ENCODE results near the gene CNOT9. TPM values are rescaled to one million over a fixed set of nuclear protein-coding genes. Genes with fewer than 3 reads are reported as not detected.
A peak's percentile ranks its signal among the peaks of the same experiment; 100 is the strongest.

CNOT9 gene
- total RNA-seq, 1 experiment from 2014 or later = 45.8 TPM

- H3K27ac ChIP-seq = no peak overlapping the region
- no TSS peak for BruUV-seq (replicated peaks)
- no peak overlapping the region for H2AFZ ChIP-seq
- H3K4me1 ChIP-seq (replicated peaks; ENCODE audit: insufficient read depth) = no peaks in the 10 kb centered on the region
- DNase-seq = no peak
- H3K9me3 ChIP-seq (ENCODE audit: insufficient read depth, low read depth) = no peaks in the 10 kb centered on the region
- H4K20me1 ChIP-seq (ENCODE audit: insufficient read depth) = no peaks in the 10 kb centered on the region
- ChIA-PET POLR2A (ENCODE audit: unreplicated experiment) (no interaction called here), CTCF (no interaction called here)
- H3F3A ChIP-seq (ENCODE audit: insufficient read depth, low read depth) = no peaks in the 10 kb centered on the region
- no peaks in the 10 kb centered on the region for H3K27me3 ChIP-seq (ENCODE audit: insufficient read depth, low read depth)
- intact Hi-C loops (cut with micrococcal nuclease; ENCODE audit: unreplicated experiment) = no loop called here
- no peaks in the 10 kb centered on the region for H3K79me2 ChIP-seq (ENCODE audit: low read depth)
- no peaks in the 10 kb centered on the region for H3K9me2 ChIP-seq (ENCODE audit: insufficient read depth)
- no peak overlapping the region for H3K4me2 ChIP-seq
- no peak overlapping the region for H3K4me3 ChIP-seq
- no peaks in the 10 kb centered on the region for H3K36me3 ChIP-seq (ENCODE audit: low read depth)
- TF ChIP-seq, protein P1, sequence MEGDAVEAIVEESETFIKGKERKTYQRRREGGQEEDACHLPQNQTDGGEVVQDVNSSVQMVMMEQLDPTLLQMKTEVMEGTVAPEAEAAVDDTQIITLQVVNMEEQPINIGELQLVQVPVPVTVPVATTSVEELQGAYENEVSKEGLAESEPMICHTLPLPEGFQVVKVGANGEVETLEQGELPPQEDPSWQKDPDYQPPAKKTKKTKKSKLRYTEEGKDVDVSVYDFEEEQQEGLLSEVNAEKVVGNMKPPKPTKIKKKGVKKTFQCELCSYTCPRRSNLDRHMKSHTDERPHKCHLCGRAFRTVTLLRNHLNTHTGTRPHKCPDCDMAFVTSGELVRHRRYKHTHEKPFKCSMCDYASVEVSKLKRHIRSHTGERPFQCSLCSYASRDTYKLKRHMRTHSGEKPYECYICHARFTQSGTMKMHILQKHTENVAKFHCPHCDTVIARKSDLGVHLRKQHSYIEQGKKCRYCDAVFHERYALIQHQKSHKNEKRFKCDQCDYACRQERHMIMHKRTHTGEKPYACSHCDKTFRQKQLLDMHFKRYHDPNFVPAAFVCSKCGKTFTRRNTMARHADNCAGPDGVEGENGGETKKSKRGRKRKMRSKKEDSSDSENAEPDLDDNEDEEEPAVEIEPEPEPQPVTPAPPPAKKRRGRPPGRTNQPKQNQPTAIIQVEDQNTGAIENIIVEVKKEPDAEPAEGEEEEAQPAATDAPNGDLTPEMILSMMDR (conservative IDR thresholded peaks at IDR 0.05) = no peak
- TF ChIP-seq EZH2 (IDR thresholded peaks at IDR 0.05; ENCODE audit: low read depth) = no peak
Observed at GRCh38 chr2:218626369-218626768, 57.7 kb downstream of the CNOT9 start.

DNA sequence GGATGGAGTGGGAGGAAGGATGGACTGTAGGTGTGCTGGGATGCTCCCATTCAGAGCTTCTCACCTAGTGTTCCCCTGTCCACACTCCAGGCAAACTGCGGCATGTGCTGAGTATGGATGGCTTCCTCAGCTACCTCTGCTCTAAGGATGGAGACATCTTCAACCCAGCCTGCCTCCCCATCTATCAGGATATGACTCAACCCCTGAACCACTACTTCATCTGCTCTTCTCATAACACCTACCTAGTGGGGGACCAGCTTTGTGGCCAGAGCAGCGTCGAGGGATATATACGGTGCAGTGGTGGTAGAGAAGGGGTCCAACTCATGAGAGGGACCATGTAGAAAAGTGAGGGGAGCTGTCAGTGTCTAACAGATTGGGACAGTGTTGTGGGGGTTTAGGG, 59.3 kb downstream of the CNOT9 start:
- BruUV-seq (replicated peaks) = no TSS peak
- intact Hi-C loops (cut with micrococcal nuclease; ENCODE audit: unreplicated experiment) = no loop called here
- no peaks in the 10 kb centered on the region for H3K27me3 ChIP-seq (ENCODE audit: insufficient read depth, low read depth)
- no peak overlapping the region for H3K27ac ChIP-seq
- no peak overlapping the region for H3K4me2 ChIP-seq
- POLR2A ChIA-PET (ENCODE audit: unreplicated experiment) = no interaction called here
- CTCF ChIA-PET = no interaction called here
- no peak for TF ChIP-seq EZH2 (IDR thresholded peaks at IDR 0.05; ENCODE audit: low read depth)
- TF ChIP-seq, protein P1 (conservative IDR thresholded peaks at IDR 0.05) = no peak
- peaks cover 10% of the 10 kb centered on the region; the same call in 1 of the 2 replicates for H3K4me1 ChIP-seq (replicated peaks; ENCODE audit: insufficient read depth)
- no peaks in the 10 kb centered on the region for H3K36me3 ChIP-seq (ENCODE audit: low read depth)
- H3K79me2 ChIP-seq (ENCODE audit: low read depth) = no peaks in the 10 kb centered on the region
- H3K9me2 ChIP-seq (ENCODE audit: insufficient read depth) = no peaks in the 10 kb centered on the region
- no peaks in the 10 kb centered on the region for H4K20me1 ChIP-seq (ENCODE audit: insufficient read depth)
- no peak for DNase-seq
- peaks cover 12% of the 10 kb centered on the region; the same call in 1 of the 2 replicates for H3F3A ChIP-seq (ENCODE audit: insufficient read depth, low read depth)
- H3K9me3 ChIP-seq (ENCODE audit: insufficient read depth, low read depth) = no peaks in the 10 kb centered on the region
- no peak overlapping the region for H2AFZ ChIP-seq
- no peak overlapping the region for H3K4me3 ChIP-seq

DNA sequence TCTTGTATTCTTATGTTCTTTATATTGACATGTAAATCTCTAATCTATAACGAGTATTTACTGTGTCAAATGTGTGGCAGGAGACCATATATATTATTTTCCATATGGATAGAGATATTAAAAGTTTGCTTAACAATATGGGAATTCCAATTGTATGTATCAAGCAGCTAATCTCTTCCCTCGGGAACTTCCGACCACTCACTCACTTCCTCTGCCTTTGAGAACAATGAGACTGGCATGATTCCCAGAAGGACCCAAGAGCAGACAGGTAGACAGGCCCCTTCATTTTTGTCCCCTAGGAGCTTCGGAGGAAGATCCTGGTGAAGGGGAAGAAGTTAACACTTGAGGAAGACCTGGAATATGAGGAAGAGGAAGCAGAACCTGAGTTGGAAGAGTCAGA, 63.2 kb downstream of the CNOT9 start:
- no TSS peak for BruUV-seq (replicated peaks)
- Histone ChIP-seq H3K36me3 (ENCODE audit: low read depth) (no peaks in the 10 kb centered on the region), H3K79me2 (ENCODE audit: low read depth) (no peaks in the 10 kb centered on the region), H3K4me1 (replicated peaks; ENCODE audit: insufficient read depth) (peaks cover 10% of the 10 kb centered on the region; the same call in 1 of the 2 replicates), H3K4me2 (peak overlapping the region; percentile 22; the same call in 1 of the 2 replicates), H3K27me3 (ENCODE audit: insufficient read depth, low read depth) (no peaks in the 10 kb centered on the region), H2AFZ (no peak overlapping the region), H3K27ac (peak overlapping the region; percentile 44), H3K9me2 (ENCODE audit: insufficient read depth) (no peaks in the 10 kb centered on the region), H4K20me1 (ENCODE audit: insufficient read depth) (no peaks in the 10 kb centered on the region), H3K9me3 (ENCODE audit: insufficient read depth, low read depth) (no peaks in the 10 kb centered on the region), H3F3A (ENCODE audit: insufficient read depth, low read depth) (peaks cover 12% of the 10 kb centered on the region; the same call in 1 of the 2 replicates), H3K4me3 (no peak overlapping the region)
- intact Hi-C loops (cut with micrococcal nuclease; ENCODE audit: unreplicated experiment) = no loop called here
- ChIA-PET CTCF (no interaction called here), POLR2A (ENCODE audit: unreplicated experiment) (no interaction called here)
- DNase-seq = peak in 1 of 2 experiments; percentile 10
- TF ChIP-seq, protein P1 (conservative IDR thresholded peaks at IDR 0.05) = no peak
- no peak for TF ChIP-seq EZH2 (IDR thresholded peaks at IDR 0.05; ENCODE audit: low read depth)

All from PC-9 (cell line).